Pericardium fibroblast (primary cell): Measurements from ENCODE around the gene FSD1. TPM values are rescaled to one million over a fixed set of nuclear protein-coding genes. Genes with fewer than 3 reads are reported as not detected.

Experiments
- total RNA-seq: library from RNA; depleted of rRNA; stranded (reverse); fragments of >200 nt; gene quantifications from 2 replicates; pipeline ENCODE4 v1.2.3, GENCODE V29; 2015

Gene FSD1
- total RNA-seq, result 6.3 and 7.1 TPM in 2 replicates

GRCh38 chr19:4304538-4305256 is at the start of gene FSD1:
FSD1 (plus strand) TSS chr19:4304598; CDS start chr19:4304747, 149 bp downstream.

DNA sequence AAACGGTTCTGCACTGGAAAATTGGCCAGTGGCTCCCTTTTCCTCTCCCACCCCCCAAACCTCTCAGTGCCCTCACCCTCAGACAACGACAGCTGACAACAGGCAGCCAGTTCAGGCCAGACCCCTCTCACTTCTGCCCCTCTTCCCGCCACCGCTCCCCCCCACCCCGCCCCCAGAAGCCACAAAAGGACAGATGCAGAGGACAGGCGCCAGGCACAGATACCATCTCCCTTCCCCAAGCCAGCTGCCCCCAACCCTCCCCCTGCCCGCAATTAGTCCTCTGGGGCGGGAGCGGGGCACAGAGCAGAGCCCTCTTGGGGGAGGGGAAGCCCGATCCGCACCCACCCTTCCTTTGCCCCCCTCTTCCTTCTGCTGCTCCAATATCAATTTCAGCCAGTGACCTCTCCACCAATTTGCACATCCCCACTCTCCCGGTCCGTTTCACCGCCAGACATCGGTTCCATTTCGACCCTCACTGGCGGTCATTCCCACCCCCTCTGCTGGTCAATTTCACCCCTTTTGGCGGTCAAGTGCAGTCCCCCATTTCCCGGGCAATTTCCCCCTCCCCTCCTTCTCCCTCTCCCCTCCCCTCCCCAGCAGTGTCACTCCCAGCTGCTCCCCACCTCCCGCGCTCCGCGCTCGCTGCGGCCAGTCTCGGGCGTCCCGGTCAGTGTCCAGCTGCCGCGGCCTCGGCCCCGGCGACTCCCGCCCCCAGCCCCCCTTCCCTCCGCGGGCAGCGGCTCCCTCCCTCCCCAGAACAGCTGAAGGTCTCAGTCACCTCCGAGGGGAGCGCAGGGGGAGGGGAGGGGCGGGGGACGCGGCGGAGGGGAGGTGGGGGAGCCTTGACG is 25.8 kb upstream of the FSD1 start, which contains the start of gene SHD:
TSS of gene SHD (plus strand) at position 848 of the 848 bp plus-strand sequence. CDS start 798 bp downstream, outside the sequence.

DNA sequence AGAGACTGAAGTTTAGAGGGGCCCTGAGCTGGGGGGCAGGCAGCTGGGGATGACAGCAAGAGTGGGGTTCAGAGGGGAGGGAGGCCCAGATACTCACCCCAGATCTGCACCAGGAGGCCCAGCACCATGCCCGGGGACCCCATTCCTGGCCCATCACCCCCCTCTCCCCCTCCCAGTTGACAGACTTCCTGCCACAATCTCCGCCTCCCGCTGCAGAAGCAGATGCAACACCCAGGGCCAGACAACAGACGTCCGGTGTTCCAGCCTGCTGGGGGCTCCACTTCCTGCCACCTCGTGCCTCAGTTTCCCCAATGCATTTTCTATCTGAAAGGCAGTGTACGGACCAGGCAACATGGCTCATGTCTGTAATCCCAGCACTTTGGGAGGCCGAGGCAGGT is 2.2 kb upstream of the FSD1 start, which contains the start of gene TMIGD2:
TSS of gene TMIGD2 (minus strand) at position 147 of the 398 bp plus-strand sequence. CDS start at position 143, 4 bp downstream.

GRCh38 chr19:4338441-4339355 is 34.3 kb downstream of the FSD1 start, which contains the start of gene STAP2:
STAP2 (minus strand) TSS chr19:4338827; CDS start chr19:4338753, 74 bp downstream.

GRCh38 chr19:4343370-4344307 is 39.2 kb downstream of the FSD1 start, which contains the start of gene MPND:
MPND (plus strand) TSS chr19:4343562; CDS start chr19:4343594, 32 bp downstream.

Other genes starting within 250 kb of the FSD1 start
- 31.6 and 44.0 TPM in 2 replicates for gene ZBTB7A, start 237.7 kb upstream of the FSD1 start, total RNA-seq
- 164 and 232 TPM in 2 replicates for gene MAP2K2, start 180.5 kb upstream of the FSD1 start, total RNA-seq
- gene CREB3L3, start 151.0 kb upstream of the FSD1 start, total RNA-seq, result not detected in 2 replicates
- 16.7 and 23.5 TPM in 2 replicates for gene SIRT6, start 122.0 kb upstream of the FSD1 start, total RNA-seq
- under 0.01 and 1.3 TPM in 2 replicates for gene ANKRD24, start 121.9 kb upstream of the FSD1 start, total RNA-seq
- 0.47 and 1.7 TPM in 2 replicates for gene EBI3, start 75.1 kb upstream of the FSD1 start, total RNA-seq
- 14.0 and 16.1 TPM in 2 replicates for gene YJU2, start 57.5 kb upstream of the FSD1 start, total RNA-seq
- gene SHD, start 25.3 kb upstream of the FSD1 start, total RNA-seq, result 0.68 TPM in 1 of 2 replicates, not detected in the other
- 0.09 and 0.23 TPM in 2 replicates for gene TMIGD2, start 2.2 kb upstream of the FSD1 start, total RNA-seq
- 2.7 and 6.1 TPM in 2 replicates for gene STAP2, start 34.2 kb downstream of the FSD1 start, total RNA-seq
- gene MPND, start 39.0 kb downstream of the FSD1 start, total RNA-seq, result 3.1 and 5.6 TPM in 2 replicates
- 91.9 and 118 TPM in 2 replicates for gene SH3GL1, start 95.9 kb downstream of the FSD1 start, total RNA-seq
- gene CHAF1A, start 98.0 kb downstream of the FSD1 start, total RNA-seq, result 2.1 and 21.8 TPM in 2 replicates
- 86.0 and 145 TPM in 2 replicates for gene UBXN6, start 153.2 kb downstream of the FSD1 start, total RNA-seq
- gene HDGFL2, start 167.7 kb downstream of the FSD1 start, total RNA-seq, result 58.8 and 71.7 TPM in 2 replicates
- 0.47 and 3.7 TPM in 2 replicates for gene PLIN4, start 213.9 kb downstream of the FSD1 start, total RNA-seq
- 1.1 TPM in 1 of 2 replicates, not detected in the other for gene PLIN5, start 230.6 kb downstream of the FSD1 start, total RNA-seq
- 0.23 and 2.4 TPM in 2 replicates for gene LRG1, start 235.4 kb downstream of the FSD1 start, total RNA-seq